ENCODE results near the gene TEX47.

Gene TEX47

DNA sequence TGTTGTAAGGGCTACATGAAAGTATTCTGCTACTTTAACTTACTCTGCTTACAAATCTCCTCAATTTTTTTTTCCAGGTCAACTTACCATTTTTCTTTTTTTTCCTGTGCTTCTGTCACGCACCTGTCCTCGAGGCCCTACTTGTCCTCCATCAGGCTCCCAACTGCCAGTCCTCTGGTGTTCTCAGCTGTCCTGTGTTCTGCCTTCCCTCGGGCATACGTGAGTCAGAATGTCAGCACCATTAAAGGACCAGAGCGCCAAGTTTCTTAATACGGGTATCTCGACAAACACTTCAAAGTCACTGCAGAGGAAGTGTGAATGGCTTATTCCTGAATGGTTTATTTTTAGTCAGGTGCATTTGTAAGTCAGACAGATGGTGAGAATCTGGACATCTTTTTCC lies at the start of gene TEX47:
Gene TEX47 (minus strand): TSS at position 185 of the 400 bp plus-strand sequence. CDS start 795 bp downstream, outside the sequence.
- in situ Hi-C loops (cut with MboI; ENCODE audit: low pct_unique_long_range_greater_than_20kb, low sequenced_read_pairs) = no loop called here
- DNase-seq = no peak

DNA sequence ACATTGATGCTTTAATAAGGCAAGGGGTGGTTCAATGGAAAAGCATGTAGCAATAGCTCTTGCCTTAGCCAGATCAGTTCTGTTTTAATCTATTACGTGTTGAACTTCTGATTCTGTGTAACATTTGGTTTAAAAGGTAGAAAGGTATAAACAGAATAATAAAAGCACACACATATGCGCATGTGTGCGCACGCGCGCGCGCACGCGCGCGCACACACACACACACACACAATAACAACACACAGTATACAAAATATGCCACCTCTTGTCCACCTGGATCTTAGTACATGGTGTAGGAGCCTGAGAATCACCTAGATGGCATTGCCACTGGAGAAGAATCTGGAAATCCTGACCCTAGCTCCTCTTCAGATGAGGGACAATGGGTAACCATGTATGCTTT lies 49.6 kb upstream of the TEX47 start:
- in situ Hi-C loops (cut with MboI; ENCODE audit: low pct_unique_long_range_greater_than_20kb, low sequenced_read_pairs) = no loop called here

DNA sequence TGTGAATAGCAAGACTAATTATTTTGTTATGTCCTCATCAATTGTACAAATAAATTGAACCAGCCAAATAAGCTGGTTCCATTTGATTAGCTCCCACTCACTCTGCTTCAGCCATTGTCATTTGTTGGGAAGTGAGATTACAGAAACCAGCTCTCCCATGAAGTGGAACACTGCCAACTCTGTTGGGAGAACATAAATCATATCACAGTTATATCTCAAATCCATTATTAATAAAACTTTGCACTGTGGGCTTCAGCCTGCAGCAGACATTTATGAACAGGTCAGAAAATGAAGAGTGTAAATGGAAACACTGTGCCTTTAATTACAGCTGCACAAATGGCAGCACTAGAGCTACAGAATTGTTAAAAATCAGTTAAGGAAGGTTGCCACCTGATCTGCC lies 46.7 kb upstream of the TEX47 start:
- no peak for DNase-seq
- in situ Hi-C loops (cut with MboI; ENCODE audit: low pct_unique_long_range_greater_than_20kb, low sequenced_read_pairs) = no loop called here

More for the DNA sequence above, 49.6 kb upstream of the TEX47 start:
- DNase-seq = no peak

DNA sequence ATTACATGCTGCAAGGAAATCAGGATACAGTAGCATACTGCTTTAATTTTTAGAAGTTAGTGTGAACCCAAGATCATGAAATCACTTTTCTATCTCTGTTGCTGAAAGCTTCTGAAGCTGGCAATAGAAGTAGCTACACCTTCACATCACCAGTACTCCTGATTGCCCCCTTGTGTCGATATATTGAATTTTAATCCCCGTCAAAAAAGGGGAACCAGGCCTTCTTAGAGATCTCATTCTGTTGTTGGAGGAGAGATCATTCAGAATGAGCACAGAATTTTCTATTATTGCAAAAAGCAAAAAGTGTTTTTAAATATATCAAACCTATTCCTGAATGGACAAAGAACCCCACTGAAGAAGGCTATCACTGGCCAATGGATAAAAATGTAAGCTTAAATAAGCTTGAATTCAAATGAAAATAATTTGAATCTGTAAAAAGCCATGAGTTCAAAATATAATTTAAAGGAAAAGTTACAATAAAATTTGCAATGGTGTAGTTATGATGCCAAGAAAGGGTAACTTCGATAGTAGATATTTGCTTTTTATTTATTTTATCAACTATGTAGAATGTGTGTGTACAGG lies 39.7 kb upstream of the TEX47 start:
- in situ Hi-C loops (cut with MboI; ENCODE audit: low pct_unique_long_range_greater_than_20kb, low sequenced_read_pairs) = no loop called here
- peak; percentile 77 for DNase-seq

DNA sequence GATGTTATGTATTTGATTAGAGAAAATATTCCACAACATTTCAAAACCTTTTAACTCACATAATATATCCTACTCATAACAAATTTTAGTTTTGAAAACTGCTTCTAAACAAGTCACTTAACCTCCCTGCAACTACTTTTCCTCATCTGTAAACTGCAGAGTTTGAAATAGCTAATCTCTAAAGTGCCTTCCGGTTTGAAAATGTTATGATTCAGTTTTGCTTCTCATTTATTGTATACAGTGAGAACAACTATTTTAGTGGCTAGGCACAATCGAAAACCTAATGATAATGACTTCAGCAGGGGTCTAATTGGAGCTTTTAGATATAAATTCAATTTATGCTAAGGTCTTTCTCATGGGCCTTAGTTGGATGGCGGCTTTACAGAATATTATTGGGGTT lies 30.7 kb upstream of the TEX47 start:
- in situ Hi-C loops (cut with MboI; ENCODE audit: low pct_unique_long_range_greater_than_20kb, low sequenced_read_pairs) = no loop called here

DNA sequence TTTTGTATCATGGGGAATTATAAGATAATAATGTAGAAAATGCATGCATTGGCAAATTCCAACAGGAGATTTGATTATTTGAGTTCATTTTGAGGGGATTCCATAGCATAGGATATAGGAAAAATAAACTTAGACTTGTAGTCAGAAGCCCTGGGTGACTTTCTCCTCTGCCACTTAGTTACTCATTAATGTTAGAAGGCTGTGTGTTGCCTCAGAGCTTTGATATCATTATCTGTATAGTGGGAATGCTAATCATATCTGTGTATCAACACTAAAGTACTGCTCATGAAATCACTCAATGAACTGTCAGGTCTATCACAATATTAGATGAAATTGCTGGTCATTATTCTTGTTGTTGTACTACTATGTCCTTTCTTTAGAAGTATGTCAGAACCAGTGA lies 23.0 kb upstream of the TEX47 start:
- DNase-seq = no peak
- in situ Hi-C loops (cut with MboI; ENCODE audit: low pct_unique_long_range_greater_than_20kb, low sequenced_read_pairs) = no loop called here

More for the DNA sequence above, 30.7 kb upstream of the TEX47 start:
- DNase-seq = no peak

DNA sequence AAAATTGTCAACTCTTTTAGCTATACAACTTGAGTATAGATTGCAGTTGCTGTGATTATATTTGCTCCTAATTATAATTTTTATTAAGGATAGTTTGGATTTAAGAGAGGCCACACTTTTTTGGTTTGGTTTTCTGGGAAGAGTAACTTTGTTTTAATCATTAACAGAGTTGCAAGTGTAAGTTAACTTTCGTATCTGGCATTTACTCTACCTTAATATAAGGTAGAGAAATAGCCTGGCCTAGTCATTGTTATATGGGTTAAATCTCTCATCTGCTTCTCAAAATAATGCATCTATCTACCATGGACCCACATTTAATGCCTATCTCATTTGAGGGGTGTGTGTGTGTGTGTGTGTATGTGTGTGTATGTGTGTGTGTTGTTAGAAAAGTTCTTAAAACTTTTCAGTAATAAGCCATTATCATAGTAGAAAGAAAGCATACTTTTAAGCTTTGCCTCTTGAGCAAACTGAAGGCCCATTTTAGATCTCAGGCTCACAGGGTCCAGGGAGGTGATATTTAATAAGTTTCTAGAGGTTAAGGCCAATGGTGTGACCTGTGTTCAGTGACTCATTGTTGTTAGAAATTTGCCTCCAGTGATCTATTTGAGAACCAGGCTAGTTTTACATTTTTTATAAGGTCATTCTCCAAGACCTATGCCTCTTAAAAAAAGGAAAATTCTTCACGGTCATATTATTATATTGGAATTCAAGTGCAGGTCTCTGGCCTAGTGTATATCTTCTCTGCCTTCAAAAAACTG lies 10.9 kb upstream of the TEX47 start:
- in situ Hi-C loops (cut with MboI; ENCODE audit: low pct_unique_long_range_greater_than_20kb, low sequenced_read_pairs) = no loop called here
- DNase-seq = no peak

DNA sequence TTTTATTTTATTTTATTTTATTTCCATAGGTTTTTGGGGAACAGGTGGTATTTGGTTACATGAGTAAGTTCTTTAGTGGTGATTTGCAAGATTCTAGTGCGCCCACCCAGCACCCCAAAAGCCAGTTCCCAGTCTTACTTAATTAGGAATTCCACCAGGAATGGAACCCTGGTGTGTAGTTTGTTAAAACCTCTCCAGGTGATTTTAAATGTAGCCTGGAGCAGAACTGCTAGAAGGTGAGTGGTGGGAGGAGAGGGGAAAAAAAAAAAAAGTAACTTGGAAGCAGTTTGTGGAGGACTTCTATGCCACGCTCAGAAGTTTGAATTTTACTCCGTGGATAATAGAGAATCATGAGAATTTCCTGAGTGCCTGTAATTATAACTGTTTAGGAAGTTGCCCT lies 5.5 kb upstream of the TEX47 start:
- in situ Hi-C loops (cut with MboI; ENCODE audit: low pct_unique_long_range_greater_than_20kb, low sequenced_read_pairs) = no loop called here
- no peak for DNase-seq

DNA sequence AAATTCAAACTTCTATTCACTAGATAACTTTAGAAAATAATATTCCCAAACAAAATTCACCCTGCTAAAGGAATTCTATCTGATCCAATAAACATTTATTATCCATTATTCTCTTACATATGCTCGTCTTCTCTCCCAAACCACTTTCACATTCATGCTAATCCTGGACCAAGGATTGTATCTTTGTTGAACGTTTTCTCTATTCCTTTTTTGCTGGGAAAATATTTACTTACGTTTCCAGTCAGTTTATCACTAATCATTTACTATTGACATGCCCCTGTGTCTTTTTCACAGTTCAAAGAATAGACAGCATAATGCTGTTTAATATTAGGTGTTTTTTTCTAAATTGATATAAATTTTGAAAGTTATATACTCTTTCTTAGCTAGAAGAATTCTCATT lies 3.2 kb downstream of the TEX47 start:
- in situ Hi-C loops (cut with MboI; ENCODE audit: low pct_unique_long_range_greater_than_20kb, low sequenced_read_pairs) = no loop called here
- DNase-seq = no peak

DNA sequence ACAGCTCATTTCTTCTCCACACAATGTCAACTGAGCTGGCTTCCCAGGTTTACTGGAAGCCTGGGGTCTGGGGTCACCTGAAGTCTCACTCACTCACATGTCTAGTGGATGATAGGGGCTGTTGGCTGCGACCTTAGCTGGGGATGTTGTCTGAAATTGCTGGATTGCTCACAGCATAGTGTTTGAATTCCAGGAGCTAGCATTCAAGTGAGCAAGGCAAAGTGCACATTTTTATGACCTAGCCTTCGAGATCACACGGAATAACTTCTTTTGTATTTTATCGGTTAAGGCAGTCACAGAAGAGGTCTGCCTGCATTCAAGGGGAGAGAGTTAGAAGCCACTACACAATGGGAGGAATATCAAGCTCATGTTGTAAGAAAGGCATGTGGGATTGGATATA lies 3.6 kb downstream of the TEX47 start:
- in situ Hi-C loops (cut with MboI; ENCODE audit: low pct_unique_long_range_greater_than_20kb, low sequenced_read_pairs) = no loop called here
- DNase-seq = no peak

DNA sequence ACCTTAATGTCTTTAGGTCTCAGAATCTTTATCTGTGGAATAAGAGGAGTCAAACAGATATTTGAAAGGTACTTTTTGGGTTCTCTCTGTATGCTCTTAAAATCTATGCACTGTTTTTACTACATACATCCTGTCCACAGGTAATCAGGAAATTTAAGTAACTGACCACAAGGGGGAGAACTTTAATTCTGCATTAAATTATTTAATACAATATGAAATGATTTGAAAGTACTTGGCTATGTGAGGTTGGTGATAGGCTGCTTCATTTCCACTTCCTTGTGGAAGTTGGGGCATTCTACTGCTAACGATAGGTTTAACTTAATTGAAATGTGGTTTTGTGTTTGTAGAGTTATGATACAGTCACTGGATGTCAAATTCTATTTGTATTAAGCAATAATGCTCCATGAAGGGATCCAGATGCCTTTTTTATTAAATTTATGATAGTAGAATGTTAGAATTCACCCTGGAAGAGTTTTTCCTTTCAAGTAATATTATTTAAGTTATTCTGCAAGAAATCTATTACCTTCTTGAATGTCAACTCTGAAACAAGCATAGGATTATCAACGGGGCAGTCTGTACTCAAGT lies 6.0 kb downstream of the TEX47 start:
- DNase-seq = peak; percentile 17

DNA sequence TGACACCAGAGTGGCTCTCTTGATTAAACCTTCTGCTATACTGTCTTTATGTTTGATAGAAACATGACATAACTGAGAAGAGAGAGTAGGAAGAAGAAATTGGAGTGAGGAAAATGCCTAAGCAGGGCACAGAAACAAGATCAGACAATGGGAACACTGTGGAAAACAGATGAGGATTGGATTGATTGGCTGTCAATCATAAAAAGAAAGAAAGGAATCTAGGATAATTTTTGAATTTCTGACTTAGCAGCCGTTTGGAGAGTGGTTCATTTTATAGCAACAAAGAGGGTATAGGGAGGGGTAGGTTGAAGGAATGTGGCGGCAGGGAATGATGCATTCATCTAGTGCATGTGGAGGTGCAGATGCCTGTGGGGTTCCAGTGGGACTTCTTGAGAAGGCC lies 7.8 kb downstream of the TEX47 start:
- DNase-seq = no peak
- in situ Hi-C loops (cut with MboI; ENCODE audit: low pct_unique_long_range_greater_than_20kb, low sequenced_read_pairs) = no loop called here

More for the DNA sequence above, 6.0 kb downstream of the TEX47 start:
- in situ Hi-C loops (cut with MboI; ENCODE audit: low pct_unique_long_range_greater_than_20kb, low sequenced_read_pairs) = no loop called here

DNA sequence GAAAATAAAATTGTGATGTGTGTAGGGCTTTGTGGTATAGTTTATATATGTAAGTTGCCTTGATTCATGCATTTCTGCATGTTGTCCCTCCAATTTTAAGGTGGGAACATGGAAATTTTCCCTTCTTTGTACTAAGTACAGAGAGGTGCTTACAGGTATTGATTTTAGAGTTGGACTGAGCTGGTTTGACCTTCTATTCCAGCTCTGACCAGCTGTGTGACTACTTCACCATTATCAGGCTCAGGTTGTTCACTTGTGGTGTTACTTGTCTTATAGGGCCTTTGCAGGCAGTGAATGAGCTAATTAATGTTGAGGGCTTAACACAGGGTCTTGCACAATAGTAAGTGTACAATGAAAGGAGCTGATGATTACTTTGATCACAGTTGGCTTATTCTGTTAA lies 19.7 kb downstream of the TEX47 start:
- in situ Hi-C loops (cut with MboI; ENCODE audit: low pct_unique_long_range_greater_than_20kb, low sequenced_read_pairs) = no loop called here
- no peak for DNase-seq

DNA sequence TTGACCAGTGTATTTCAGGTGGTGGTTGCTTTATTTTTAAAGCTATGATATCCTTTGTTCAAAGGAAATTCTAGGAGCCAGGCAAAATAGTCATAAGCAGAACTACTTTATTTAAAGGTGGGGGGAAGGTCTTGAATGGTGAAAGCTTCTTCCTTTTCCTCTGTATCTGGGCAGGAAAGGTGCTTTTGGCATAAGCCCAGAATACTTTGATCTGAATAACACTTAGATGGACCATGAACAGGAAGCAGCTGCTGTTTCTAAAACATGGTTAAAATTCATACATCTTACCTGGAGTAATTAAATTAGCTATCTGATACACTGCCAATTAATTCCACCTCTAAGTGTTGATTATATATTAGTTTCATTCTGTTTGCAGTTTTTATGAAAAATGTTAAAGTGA lies 22.8 kb downstream of the TEX47 start:
- in situ Hi-C loops (cut with MboI; ENCODE audit: low pct_unique_long_range_greater_than_20kb, low sequenced_read_pairs) = no loop called here

DNA sequence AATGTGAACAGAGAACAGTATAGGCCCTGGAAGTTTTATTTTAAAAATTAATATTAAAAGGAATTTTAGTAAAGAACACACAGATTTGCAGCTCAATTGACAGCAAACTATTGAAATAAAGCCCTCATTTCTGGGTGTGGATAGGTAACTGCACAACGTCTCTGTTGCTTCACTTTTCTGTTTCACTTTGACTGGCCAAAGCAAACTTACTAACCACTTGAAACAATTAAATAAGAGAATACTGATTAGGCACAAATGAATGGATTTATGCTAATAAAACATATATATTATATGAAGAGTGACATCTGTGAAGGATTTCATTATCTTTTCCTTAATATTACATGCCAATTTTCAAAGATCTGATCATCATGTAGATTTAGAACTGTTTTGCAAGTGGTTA lies 24.1 kb downstream of the TEX47 start:
- in situ Hi-C loops (cut with MboI; ENCODE audit: low pct_unique_long_range_greater_than_20kb, low sequenced_read_pairs) = no loop called here

More for the DNA sequence above, 22.8 kb downstream of the TEX47 start:
- DNase-seq = no peak

DNA sequence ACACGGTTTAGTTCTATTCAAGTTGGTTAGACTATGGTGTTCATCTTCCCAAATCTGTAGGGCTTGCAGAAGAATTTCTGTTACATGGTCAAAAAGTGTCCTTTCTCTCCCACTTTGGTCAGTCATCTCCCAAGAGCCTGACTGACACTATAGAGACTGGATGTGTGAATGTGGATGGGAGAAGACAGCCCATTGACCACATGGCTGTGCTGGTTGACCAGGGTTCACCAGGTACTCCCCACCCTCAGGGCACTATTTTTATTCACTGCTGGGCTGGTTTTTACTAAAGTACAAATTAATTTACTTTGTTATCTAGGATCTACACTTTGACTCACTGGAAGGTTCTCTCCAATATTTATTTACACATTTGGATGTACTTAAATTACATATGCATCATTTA lies 33.8 kb downstream of the TEX47 start:
- in situ Hi-C loops (cut with MboI; ENCODE audit: low pct_unique_long_range_greater_than_20kb, low sequenced_read_pairs) = no loop called here
- DNase-seq = no peak

More for the DNA sequence above, 24.1 kb downstream of the TEX47 start:
- DNase-seq = no peak

DNA sequence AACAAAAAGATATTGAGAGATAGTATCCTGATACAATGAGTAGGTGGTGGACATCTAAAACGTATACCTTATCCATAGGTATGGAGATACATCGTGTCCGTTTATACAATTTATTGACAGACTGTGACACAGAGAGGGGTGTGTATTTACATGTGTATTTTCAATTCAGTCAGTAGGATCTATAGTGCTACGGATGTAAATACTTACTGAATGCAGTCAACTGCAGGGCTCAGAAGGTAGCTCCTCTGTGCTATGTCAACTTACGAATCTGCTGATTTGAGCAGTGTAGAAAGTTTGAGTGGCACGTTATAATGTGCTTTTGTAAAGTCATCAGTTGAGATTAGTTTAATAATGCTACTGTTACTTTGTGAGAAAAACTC lies 35.4 kb downstream of the TEX47 start:
- in situ Hi-C loops (cut with MboI; ENCODE audit: low pct_unique_long_range_greater_than_20kb, low sequenced_read_pairs) = no loop called here
- DNase-seq = no peak

DNA sequence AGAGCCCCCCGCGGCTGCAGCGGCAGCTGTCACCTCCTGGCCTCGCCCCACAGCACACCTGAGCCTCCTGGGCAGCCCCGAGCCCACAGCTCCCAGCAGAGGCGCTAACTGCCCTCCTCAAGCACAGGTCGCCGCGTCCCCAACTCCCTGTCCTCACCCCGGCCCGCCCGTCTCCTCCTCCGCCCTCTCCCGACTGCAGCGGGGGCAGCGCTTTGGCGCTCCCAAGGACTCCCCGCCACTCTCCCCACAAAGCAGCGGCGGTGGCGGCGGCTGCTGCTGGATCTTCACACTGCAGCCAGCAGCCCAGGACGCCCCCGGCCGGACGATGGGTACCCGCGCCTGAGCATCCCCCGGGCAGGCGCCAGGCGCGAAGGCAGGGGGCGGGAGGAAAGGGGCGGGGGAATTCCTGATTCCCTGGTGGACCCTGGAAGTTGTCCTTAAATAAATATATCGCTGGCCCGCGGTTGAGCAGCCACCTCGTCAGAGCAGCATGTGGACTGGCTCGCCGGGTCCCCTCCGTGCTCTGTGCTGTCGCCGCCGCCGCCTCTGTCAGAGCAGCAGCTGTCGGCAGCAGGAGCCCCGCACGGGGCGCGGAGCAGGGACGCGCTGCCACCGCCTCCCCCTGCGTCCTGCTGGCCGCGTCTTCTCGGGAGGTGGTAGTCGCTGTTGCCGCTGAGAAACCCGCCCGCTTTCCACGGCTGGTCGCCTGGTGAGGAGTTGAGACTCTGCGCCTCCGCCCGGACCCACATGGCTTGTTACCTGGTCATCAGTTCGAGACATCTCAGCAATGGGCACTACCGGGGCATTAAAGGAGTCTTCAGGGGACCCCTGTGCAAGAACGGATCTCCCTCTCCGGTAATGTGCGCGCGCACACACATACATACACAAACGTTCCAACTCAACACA lies 36.1 kb downstream of the TEX47 start, which contains the start of gene ZNF804B:
Gene ZNF804B (plus strand): TSS at position 471 of the 906 bp plus-strand sequence. CDS start 277 bp downstream, at position 748.
- in situ Hi-C loops (cut with MboI; ENCODE audit: low pct_unique_long_range_greater_than_20kb, low sequenced_read_pairs) = no loop called here
- DNase-seq = no peak

DNA sequence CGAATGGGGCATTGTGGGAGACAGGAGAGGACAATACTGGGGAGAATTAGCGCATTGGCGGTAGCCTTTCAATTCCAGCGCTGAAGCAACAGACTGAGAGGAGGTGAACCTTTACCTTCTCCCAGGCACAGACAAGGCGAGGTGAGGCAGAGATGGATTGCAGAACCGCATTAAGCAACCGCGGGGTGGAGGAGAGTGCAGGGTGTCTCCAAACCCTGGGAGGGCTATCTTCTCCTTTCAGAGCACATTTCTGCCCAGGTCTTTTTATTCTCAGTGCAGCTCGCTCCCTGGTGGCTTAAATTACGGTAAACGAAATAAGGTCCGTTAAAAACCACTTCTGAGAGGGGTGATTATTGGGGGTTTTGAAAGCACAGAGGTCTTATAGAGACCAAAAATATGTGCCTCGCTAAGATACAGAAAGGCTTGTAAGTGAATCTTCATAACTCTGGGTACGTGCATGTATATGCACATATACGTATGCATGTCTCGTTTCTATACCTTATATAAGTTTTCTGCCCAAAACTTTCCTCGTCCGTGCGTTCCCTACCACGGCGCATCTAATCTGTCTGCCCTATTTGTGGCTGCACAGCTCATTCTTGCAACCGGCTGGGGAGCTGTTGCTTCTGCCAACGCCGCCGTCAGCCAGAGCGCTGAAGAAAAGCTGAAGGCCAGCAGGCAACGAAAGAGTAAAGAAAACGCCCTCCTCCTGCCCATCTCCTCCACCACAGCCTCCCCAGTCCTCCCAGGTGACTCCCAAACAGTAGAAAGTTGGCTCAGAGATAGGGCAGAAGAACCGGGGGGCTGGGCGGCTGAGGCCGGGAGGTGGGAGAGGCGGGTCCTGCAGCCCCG lies 36.9 kb downstream of the TEX47 start:
- in situ Hi-C loops (cut with MboI; ENCODE audit: low pct_unique_long_range_greater_than_20kb, low sequenced_read_pairs) = no loop called here
- DNase-seq = no peak
